D341Med (cell line): ENCODE measurements around the gene CACNA1S.

Experiments used
- DNase-seq: peaks from one replicate; pipeline ENCODE4 v3.0.0; 2012; ENCODE audit warnings: low spot score

Gene CACNA1S

GRCh38 chr1:201013991-201014815 lies 98.0 kb downstream of the CACNA1S start:
- no peak for DNase-seq

- DNase-seq = no peak
Measured at GRCh38 chr1:201013031-201013485, 99.2 kb downstream of the CACNA1S start.

GRCh38 chr1:201011616-201012015 lies 100.6 kb downstream of the CACNA1S start:
- peak; percentile 85 for DNase-seq

- no peak for DNase-seq
Measured at GRCh38 chr1:201009962-201010645, 102.1 kb downstream of the CACNA1S start.

- no peak for DNase-seq
Measured at GRCh38 chr1:201008666-201009360, 103.4 kb downstream of the CACNA1S start.

- no peak for DNase-seq
Measured at GRCh38 chr1:201007481-201007880, 104.7 kb downstream of the CACNA1S start.

GRCh38 chr1:201006450-201006849 lies 105.8 kb downstream of the CACNA1S start:
- DNase-seq = no peak

GRCh38 chr1:201004732-201005131 lies 107.5 kb downstream of the CACNA1S start:
- no peak for DNase-seq

GRCh38 chr1:201004154-201004553 lies 108.1 kb downstream of the CACNA1S start:
- no peak for DNase-seq

- no peak for DNase-seq
Measured at GRCh38 chr1:201002510-201002909, 109.7 kb downstream of the CACNA1S start.

- no peak for DNase-seq
Measured at GRCh38 chr1:201001962-201002361, 110.3 kb downstream of the CACNA1S start.

GRCh38 chr1:201000391-201000790 lies 111.8 kb downstream of the CACNA1S start:
- no peak for DNase-seq

- DNase-seq = no peak
Measured at GRCh38 chr1:200999667-201000066, 112.6 kb downstream of the CACNA1S start.

- no peak for DNase-seq
Measured at GRCh38 chr1:200998323-200998722, 113.9 kb downstream of the CACNA1S start.

- no peak for DNase-seq
Measured at GRCh38 chr1:200992382-200993048, 119.7 kb downstream of the CACNA1S start.

GRCh38 chr1:200991097-200991614 lies 121.1 kb downstream of the CACNA1S start:
- DNase-seq = no peak

GRCh38 chr1:200990114-200990513 lies 122.1 kb downstream of the CACNA1S start:
- DNase-seq = no peak
